VCaP (cell line): ENCODE measurements around the gene TMEM62.

Source experiments
- H3K27ac ChIP-seq: fragments of 450-650 bp; 2 replicates; pipeline ENCODE4 v1.5.1; 2017
- CTCF ChIP-seq: fragments of 450-650 bp; conservative IDR thresholded peaks from 2 replicates; pipeline ENCODE4 v1.5.1; 2017; ENCODE audit warnings: mild to moderate bottlenecking, moderate library complexity

TMEM62 gene

DNA sequence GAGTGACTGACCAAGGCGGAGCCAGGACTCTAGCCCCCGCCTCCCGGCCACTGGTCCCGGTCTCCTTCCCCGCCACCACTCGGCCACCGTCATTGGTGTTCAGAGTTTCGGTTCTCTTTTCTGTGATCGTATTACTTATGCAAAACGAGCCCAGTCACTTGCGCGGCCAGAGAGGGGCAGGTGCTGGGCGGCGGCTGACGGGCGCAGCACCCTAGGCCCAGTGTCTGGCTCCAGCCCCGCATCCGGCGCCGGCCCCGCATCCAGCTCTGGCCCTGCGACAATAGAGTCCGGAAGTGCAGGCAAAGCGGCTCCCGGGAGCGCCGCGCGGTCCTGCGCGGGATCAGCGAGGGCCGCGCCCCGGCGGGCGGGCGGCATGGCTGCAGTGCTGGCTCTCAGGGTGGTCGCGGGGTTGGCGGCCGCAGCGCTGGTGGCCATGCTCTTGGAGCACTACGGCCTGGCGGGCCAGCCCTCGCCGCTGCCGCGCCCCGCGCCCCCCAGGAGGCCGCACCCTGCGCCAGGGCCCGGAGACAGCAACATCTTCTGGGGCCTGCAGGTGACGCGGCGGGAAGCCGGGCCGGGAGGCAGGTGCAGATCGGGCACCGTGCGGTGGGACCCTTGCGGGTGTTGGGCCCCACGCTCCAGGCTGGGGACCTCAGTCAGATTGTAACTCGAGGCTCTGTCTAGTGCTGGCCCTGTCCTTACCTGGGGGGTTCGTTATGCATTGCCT, at the start of gene TMEM62:
Gene TMEM62, plus strand, starts transcription at position 157 of the 727 bp plus-strand sequence. Its CDS starts 217 bp downstream, at position 374.
- peak; percentile 23 for TF ChIP-seq CTCF
- H3K27ac ChIP-seq: peak within 1 kb of the TSS; percentile 88

GRCh38 chr15:43085921-43086320, 47.5 kb upstream of the TMEM62 start:
- H3K27ac ChIP-seq: no peak overlapping the region; the same call in 1 of the 2 replicates
- TF ChIP-seq CTCF: no peak

DNA sequence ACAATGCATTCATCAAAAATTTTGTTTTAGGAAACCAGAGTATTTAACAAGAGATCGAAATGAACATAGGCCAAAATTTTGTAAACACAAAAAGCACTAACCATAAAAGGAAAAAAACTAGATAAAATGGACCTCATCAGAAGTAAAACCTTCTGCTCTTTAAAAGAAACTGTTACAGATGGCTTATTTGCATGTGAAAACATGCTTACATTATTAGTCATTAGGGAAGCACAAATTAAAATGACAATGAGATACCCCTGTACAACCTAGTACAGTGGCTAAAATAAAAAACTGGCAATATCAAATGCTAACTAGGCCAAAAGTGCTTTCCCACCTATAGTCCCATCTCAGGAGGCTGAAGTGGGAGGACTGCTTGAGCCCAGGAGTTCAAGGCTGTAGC, 46.8 kb upstream of the TMEM62 start:
- no peak for TF ChIP-seq CTCF
- H3K27ac ChIP-seq: no peak overlapping the region; the same call in 1 of the 2 replicates

- TF ChIP-seq CTCF: no peak
- no peak overlapping the region for H3K27ac ChIP-seq
Observed at GRCh38 chr15:43091859-43092258, 41.5 kb upstream of the TMEM62 start.

DNA sequence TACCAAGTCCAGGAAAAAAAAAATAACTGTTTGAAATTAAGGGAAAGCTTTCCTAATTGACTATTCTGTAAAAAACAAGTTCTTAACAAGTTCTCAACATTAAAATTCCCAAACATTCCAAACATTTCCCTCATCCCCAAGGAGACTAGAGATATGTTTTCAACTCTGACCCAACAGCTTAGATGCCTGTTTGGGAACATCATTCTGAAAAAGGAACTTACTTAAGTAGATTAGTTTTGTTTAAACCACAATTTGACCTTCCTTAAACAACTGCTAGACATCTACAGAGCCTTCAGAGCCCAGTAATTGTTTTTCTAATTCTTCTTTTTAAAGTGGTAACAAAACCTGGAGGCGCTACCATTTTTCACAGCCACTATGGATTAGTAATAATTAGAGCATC, 40.4 kb upstream of the TMEM62 start:
- H3K27ac ChIP-seq: no peak overlapping the region
- TF ChIP-seq CTCF: no peak

GRCh38 chr15:43094416-43095030, 38.9 kb upstream of the TMEM62 start:
- H3K27ac ChIP-seq: no peak overlapping the region
- TF ChIP-seq CTCF: no peak

DNA sequence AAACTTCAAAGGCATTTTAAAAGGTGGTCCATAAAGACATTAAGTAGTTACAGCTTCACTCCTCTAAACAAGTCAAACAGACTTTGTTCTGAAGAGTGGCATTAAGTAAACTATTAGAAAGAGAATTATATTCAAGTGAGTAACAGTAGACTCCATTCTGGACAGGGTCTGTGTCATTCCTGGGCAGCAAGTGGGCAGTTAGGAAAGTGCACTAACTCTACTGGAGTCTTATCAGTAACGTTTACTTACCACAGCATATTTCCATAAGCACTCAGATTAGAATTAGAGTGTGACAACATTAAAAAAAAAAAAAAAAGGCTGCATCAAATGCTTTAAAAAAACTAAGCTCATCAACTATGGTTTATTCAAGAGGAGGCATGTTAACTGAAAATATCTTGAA, 38.1 kb upstream of the TMEM62 start:
- H3K27ac ChIP-seq: no peak overlapping the region
- TF ChIP-seq CTCF: no peak
